Measurements from ENCODE around the gene ITGB7.
"Not testable (repeated sequence)": the region's sequence is repeated elsewhere in the genome, so short reads cannot be mapped to it uniquely, and the experiment has no call there.

Gene ITGB7

DNA sequence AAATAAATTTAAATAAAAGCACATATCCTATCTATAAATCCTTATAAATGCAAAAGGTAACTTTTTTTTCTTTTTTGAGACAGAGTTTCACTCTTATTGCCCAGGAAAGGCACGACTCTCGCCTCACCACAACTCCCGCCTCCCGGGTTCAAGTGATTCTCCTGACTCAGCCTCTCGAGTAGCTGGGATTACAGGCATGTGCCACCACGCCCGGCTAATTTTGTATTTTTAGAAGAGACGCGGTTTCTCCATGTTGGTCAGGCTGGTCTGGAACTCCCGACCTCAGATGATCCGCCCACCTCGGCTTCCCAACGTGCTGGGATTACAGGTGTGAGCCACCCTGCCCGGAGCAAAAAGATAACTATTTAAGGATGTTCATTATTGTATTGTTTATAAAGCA lies 28.2 kb downstream of the ITGB7 start:
- not testable (repeated sequence) for DNase-seq (ENCODE audit: low read depth in 2 of 2)

DNA sequence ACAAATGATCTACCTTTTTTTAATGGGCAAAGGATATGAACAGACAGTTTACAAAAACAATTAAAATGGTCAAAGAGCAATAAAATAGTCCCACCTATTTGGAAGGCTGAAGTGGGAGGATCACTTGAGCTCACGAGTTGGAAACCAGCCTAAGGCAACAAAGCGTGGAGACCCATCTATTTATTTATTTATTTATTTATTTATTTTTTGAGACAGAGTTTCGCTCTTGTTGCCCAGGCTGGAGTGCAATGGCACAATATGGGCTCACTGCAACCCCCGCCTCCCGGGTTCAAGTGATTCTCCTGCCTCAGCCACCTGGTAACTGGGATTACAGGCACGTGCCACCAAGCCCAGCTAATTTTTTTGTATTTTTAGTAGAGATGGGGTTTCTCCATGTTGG lies 29.6 kb downstream of the ITGB7 start:
- not testable (repeated sequence) for DNase-seq (ENCODE audit: low read depth in 2 of 2)

DNA sequence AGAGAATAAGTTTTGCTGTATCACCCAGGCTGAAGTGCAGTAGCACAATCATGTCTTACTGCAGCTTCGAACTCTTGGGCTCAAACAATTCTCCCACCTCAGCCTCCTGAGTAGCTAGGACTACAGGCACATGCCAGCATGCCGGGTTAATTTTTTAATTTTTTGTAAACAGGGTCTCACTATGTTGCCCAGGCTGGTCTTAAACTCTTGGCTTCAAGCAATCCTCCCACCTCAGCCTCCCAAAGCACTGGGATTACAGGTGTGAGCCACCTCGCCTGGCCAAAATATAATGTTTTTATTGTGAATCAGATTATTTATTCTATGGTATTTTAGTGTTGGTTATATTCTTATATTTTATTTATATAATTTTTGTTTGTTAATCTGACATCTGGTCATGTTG lies 30.3 kb downstream of the ITGB7 start:
- no peak for DNase-seq (ENCODE audit: low read depth in 2 of 2)

DNA sequence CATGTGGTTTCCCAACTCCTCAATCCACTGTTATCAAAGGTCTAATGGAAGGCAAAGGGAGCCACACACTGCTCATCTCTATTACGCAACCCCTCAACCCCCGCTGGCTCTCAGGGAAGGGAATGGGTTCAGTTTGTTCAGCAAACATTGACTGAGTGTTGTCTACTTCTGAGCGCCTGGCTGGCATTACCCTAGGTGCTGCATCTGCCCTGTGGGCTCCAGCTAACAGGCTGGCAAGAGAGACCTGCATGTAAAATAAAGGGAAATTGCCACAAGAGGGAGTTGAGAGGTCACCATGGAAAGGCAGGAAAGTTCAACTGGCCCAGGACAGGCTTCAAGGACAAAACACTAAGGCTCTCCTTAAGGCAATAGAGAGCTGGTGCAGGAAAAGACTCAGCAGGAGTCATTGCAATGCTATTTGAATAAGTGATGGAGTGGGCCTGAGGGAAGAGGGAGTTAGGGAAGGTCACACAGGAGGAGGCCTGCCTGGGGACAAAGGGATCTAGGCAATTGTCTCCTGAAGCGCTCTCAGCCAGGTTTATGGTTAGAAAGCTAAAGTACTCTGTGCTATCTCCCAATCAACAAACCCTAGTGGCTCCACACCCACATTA lies 32.1 kb downstream of the ITGB7 start:
- DNase-seq (ENCODE audit: low read depth in 2 of 2), result no peak

DNA sequence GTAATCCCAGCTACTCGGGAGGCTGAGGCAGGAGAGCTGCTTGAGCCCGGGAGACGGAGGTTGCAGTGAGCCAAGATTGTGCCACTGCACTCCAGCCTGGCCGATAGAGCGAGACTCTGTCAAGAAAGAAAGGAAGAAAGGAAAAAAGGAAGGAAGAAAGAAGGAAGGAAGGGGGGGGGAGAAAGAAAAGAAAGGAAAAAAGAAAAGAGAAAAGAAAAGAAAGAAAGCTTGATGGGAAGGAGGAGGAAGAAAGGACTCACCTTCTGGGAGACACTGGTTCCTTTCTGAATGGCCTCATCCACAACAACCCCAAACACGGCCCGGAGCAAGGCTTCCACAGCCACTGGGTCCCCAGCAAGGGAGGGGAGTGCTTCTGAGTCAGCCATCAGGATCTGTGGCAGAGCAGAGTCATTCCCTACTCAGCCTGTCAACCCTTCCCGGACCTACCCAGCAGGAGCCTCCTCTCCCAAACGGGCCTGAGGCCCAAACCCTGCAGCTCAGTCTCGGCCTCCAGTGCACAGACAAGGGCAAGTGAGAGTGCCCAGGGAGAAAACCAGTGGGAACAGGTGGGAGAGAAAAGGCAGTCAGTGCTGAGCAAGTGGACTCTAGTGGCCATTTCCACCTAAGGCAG lies 33.9 kb downstream of the ITGB7 start:
- DNase-seq (ENCODE audit: low read depth in 2 of 2), result no peak

DNA sequence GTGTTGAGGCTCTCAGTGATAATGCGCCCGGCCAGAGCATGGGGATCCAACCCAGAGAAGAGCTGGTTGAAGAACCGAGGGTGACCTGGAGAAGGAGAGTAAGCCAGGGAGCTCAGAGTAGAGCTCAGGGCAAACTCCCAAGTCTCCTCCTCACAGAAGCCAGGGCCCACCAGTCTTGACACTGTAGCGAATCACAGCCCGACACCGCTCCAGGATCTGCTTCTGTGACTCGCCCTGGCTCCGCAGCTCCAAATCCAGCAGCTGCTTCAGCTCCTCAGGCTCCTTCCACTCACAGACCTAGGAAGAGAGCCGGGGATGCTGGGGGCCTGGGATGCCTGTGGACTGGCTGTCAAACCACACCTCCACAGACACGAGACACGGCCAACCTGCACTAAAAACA lies 34.7 kb downstream of the ITGB7 start:
- DNase-seq (ENCODE audit: low read depth in 2 of 2), result no peak

DNA sequence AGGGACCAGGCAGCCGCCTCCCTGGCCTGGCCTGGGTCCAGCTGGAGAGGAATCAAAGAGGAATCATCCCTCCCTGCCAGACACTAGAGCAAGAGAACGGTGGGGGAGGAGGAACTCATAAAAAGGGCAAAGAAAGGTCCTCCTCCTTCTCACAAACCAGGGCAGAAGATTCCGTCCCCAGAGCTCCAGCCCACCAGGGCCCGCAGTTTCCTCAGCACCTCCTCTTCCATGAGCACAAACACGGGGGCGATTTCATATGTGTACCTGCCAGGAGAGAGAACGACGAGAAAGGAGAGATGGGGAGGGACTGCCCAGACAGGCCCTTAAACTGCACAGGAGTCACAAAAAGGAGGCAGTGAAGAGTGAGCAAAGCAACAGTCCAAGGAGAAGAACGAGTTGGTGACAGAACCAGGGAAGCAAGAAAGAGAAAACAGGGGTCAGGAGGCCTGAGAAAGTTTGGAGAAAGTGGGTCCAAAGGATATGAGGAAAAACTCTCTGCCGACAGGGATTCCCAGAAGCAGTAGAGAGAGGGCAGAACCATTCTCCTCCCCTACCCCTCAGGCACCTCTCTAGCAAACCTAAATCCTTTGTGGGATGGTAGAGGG lies 35.2 kb downstream of the ITGB7 start:
- DNase-seq (ENCODE audit: low read depth in 2 of 2), result no peak

DNA sequence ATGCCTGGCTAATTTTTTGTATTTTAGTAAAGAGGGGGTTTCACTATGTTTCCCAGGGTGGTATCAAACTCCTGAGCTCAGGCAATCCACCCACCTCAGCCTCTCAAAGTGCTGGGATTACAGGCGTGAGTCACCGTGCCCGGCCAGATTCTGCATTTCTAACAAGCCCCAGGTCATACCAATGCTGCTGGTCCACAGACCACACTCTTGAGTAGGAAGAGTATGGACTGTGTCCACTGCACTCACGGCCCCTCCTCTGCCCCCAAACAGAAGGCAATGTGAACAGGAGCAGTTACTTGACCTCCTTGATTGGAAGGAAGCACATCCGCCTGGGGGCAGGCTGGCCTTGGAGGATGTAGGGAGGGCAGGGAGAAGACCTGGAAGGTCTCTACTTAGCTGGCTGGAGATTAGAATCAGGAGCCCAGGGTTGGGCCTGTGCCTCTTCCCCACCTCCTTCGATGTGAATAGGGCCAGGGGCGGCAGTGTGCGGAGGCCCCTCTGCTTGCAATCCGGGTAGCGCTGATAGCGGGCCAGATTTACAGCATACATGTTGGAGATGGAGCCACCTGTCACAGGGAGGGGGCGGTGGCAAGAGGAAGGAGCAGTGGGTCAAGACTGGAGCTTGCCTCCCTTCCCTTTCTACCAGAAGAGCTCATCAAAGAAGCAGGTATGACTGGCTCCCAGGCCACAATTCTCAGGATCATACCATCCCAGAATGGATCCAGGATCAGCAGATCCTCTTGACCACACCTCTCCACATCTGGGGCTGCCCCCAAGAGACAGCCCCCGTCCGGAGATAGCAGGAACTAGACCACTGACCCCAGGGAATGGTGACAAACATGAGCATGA lies 36.0 kb downstream of the ITGB7 start:
- no peak for DNase-seq (ENCODE audit: low read depth in 2 of 2)

DNA sequence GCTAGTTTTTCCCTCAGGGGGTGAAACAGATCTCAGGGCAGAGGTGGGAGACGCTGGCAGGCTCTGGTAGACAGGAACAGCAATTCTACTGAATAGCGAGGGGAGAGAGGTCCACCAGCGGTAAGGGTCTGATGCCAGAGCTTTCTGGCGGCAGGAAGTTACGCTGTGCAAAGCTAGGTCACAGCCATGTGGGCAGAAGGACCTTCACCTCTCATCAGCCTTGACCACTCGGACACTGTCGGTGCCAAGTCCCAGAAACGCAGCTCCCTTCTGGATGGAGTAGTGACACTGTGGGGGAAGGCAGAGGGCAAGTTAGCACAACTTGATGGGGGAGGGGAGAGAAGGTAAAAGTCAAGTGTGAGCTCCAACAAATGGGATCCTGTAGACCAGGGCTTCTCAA lies 36.8 kb downstream of the ITGB7 start:
- no peak for DNase-seq (ENCODE audit: low read depth in 2 of 2)

DNA sequence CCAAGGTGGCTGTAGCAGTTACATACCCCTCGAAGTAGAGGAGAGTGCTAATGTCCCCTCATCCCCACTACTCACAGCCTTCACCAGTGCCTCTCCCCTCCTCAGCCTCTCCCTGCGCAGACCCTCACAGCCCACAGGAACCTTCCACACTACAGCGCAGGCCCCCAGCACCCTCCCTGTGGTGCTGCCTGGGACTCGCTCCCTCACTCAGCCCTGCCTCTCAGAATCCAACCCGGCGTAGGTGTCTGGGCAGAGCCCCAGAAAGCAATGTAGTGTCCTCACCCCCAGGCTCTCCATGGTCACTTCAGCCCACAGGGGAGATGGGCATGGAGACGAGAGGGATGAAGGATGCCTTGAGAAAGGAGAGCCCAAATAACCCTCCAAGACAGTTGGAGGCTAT lies 37.4 kb downstream of the ITGB7 start:
- DNase-seq (ENCODE audit: low read depth in 2 of 2), result no peak

DNA sequence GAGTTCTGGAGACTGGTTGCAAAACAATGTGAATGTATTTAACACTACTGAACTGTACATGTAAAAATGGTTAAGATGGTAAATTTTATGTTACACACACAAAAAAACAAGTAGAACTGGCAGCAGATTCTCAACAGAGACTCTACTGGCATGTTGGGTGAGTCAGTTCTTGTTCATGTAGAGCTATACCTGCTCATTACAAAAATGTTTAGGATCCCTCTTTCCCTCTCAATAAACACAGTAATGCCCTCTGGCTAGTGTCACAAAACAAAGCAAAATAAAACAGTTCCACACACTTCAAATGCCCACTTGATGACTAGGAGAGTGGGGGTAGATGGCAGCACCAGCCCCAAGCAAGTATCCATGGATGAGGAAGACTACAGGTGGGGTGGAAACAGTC lies 40.2 kb downstream of the ITGB7 start:
- DNase-seq (ENCODE audit: low read depth in 2 of 2), result no peak

DNA sequence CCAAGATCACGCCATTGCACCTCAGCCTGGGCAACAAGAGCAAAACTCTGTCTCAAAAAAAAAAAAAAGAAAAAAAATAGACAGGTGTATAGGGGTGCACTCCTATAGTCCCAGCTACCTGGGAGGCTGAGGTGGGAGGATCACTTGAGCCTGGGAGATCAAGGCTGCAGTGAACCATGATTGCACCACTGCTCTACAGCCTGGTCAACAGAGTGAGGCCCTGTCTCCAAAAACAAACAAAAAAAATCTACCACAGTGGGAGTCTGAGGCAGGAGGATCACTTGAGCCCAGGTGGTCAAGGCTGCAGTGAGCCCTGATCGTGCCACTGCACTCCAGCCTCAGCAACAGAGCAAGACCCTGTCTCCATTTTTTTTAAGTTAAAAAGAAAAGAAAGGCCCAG lies 44.0 kb downstream of the ITGB7 start:
- not testable (repeated sequence) for DNase-seq (ENCODE audit: low read depth in 2 of 2)

DNA sequence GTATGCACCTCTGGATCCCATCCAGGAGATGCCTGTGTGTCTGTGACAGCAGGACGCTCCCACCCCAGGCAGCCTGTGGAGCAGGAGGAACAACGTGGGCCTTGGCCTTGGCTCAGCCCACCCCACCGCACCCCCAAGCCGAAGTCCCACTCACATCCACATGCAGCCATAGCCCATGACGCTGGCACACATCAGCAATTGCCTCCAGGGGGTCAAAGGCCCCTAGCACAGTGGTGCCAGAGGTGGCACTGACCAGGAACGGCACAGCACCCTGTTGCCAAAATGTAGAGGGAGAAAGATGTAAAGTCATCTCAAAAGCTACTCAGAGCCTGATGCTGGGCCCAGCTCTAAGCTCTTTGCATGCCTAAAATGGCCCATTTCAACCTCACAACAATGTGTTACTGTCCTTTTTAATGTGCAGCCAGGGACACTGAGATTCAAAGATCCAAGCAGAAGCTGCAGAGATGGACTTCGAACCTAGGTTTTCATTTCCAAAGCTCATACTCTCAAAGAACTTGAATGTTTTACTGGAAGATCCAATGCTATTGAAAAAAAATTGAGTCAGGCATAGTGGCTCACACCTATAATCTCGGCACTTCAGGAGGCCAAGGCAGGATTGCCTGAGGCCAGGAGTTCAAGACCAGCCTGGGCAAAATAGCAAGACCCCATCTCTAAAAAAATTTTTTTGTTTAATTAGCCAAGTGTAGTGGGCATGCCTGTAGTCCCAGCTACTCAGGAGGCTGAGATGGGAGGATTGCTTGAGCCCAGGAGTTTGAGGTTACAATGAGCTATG lies 45.7 kb downstream of the ITGB7 start:
- DNase-seq (ENCODE audit: low read depth in 2 of 2), result no peak

DNA sequence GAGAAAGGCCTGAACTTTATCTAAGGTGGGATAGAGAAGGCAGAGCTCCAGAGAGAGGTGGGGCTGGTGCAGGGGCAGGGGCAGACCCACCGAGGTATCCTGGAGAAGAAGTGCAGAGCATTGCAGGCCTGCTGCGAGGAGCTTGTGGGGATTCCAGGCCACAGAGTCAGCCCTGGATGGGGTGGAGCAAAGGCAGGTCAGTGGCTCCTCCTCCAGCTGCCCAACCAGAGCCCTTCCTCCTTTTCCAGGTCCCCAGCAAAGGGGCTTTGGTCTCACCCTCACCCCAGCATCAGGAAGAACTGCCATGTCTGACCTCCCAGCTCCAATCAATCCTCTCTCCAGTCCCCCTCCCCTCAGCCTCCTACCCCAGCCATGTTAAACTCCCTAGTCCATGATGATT lies 46.4 kb downstream of the ITGB7 start:
- no peak for DNase-seq (ENCODE audit: low read depth in 2 of 2)

DNA sequence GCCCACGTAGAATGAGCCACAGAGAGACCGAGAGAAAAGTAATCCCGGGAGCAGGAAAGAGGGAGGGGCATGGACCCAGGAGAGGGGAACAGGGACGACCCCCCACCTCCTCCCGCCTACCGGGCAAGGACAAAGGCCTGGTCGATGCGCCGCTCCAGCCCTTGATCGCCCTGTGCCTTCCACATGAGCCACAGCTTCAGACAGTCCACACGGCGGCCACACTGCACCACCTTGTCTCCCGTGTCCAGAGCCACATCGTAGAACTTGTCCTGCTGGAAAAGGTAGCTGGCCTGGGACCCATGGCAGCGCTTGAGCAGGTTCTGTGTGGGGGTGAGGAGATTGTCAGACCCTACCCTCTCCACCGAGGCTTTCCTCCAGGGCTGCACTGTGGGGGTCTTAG lies 47.1 kb downstream of the ITGB7 start:
- DNase-seq (ENCODE audit: low read depth in 2 of 2), result no peak

DNA sequence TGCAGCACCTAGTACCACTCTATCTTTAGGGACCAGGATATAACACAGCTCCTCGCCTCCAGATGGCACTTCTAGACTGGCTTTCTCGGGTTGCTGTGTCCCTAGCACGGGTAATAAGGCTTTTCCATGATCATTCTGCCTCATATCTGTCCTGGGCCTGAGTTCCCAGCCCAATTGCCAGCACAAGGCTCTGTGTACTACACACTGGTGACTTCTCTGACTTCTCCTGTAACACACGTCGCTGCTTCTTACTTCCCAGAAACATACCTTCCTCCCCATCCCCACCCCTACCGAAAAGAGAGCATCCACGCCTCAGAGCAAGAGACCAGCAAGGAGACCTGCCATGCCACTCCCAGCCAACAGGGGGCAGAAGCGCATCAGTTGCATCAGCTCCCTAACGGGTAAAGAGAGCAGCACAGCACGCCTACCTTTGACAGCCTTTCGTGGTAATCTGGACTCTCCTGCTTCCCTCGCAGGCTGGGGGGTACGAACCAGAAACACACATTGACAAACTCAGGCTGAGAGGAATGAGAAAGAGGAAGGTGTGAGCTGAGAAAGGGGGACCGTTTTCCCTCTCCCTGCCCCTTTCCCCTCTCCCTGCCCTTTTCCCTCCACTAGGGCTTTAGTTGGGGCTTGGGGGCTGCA lies 47.7 kb downstream of the ITGB7 start:
- DNase-seq (ENCODE audit: low read depth in 2 of 2), result peak; percentile 89

DNA sequence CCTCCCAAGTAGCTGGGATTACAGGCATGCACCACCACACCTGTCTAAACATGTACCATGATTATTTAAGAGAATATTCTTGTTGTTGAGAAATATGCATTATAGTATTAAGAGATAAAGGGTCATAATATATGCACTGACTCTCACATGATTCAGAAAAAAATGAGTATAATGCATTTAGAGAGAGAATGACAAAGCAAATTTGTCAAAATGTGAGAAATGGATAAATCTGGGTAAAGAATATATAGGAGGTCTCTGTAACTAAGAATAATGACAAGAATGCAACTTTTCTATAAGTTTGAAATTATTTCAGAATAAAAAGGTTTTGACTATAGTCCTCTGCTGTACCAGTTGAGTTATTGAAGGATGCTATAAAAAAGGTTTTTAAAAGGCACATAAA lies 54.7 kb downstream of the ITGB7 start:
- DNase-seq (ENCODE audit: low read depth in 2 of 2), result no peak

DNA sequence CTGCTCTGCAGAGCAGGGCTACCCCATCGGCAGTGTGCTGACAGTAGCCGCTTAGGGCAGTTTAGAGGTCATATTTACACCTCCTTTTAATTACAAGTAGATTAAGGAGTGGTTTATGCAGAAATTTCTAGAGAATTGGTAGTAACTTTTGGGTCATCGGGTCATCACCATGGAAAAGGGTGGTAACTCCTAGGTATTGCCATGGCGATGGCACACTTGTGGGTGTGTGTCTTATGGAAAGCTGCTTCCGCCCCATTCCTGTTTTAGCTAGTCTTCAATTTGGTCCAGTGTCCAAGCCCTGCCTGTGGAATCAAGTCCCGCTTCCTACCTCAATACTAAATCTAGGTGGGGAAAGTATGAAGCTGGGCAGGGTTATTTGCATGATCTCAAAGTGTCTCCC lies 56.0 kb downstream of the ITGB7 start:
- DNase-seq (ENCODE audit: low read depth in 2 of 2), result no peak

DNA sequence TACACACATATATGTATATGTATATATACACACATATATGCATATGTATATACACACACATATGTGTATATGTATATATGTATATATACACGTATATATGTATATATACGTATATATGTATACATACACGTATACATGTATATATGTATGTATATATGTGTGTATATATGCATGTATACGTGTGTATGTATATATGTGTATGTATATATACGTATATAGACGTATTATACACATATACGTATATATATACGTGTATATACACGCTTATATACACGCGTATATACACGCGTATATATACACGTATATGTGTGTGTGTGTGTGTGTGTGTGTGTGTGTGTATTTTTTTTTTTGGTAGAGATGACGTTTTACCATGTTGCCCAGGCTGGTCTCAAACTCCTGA lies 59.4 kb downstream of the ITGB7 start:
- no peak for DNase-seq (ENCODE audit: low read depth in 2 of 2)

DNA sequence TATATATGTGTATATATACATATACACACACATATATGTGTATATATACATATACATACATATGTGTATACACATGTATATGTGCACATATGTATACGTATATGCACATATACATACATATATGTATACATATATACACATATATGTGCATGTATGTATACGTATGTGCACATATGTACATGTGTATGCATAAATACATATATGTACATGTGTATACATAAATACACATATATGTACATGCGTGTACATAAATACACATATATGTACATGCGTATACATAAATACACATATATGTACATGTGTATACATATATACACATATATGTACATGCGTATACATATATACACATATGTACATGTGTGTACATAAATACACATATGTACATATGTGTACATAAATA lies 59.9 kb downstream of the ITGB7 start:
- no peak for DNase-seq (ENCODE audit: low read depth in 2 of 2)
